NCI-H524 (cell line): ENCODE measurements around the gene MAST3.

Source experiments
- DNase-seq, 2 experiments: peaks; one replicate each; lab custom pipeline; 2025; lab: John Stamatoyannopoulos, UW

Gene MAST3

DNA sequence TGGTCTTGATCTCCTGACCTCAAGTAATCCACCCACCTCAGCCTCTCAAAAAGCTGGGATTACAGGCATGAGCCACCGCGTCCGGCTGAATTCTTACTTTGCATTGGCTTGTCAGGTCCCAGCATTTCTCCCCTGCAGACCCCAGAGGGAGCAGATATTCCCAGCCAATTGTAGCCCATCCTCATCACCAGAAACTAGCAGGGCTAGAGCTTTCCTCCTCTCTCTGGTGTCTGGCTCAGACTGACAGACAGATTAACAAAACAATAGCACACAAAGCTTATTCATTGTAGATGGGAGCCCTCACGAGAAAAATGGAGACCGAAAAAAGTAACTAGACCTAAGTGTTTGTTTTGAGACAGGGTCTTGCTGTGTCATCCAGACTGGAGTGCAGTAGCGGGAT is 88.0 kb downstream of the MAST3 start:
- DNase-seq: no peak

GRCh38 chr19:18190278-18190677 is 92.7 kb downstream of the MAST3 start:
- no peak for DNase-seq

GRCh38 chr19:18191640-18192062 is 94.1 kb downstream of the MAST3 start:
- DNase-seq: no peak

DNA sequence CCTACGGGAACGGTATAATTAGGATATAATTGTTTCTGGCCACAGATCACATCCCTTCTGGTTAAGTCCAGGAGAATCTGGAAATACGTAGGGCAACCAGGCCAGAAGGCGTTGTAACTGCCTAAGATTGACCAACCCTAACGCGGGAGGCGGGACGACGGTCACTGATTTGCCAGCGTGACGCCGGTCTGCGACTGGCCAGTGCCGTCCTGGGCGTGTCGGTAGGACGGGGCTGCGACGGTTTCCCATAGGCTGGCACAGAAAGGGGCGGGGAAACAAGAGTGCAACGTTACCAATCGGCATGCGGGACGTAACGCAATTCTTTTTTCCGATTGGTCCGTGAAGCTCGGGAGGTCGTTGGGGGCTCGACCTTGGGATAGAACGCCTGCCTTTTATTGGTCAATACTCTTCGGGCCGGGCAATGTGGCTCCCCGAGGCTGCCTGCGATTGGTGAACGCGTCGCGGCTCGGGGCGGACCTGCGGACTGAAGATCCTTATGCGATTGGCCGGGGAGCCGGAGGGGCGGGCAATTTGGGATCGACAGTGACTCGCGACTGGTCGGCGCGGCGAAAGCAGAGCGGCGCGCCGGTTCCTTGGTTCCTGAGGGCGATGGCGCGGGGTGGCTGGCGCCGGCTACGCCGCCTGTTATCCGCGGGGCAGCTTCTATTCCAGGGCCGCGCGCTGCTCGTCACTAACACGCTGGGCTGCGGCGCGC is 95.3 kb downstream of the MAST3 start, which contains the start of gene MPV17L2:
Gene MPV17L2 (plus strand): TSS at position 546 of the 715 bp plus-strand sequence. CDS start 64 bp downstream, at position 610.
- peak; percentile 100 for DNase-seq

- no peak for DNase-seq
These were observed 96.0 kb downstream of the MAST3 start for GRCh38 chr19:18193388-18194180.

GRCh38 chr19:18194181-18194530 is 96.6 kb downstream of the MAST3 start:
- no peak for DNase-seq

DNA sequence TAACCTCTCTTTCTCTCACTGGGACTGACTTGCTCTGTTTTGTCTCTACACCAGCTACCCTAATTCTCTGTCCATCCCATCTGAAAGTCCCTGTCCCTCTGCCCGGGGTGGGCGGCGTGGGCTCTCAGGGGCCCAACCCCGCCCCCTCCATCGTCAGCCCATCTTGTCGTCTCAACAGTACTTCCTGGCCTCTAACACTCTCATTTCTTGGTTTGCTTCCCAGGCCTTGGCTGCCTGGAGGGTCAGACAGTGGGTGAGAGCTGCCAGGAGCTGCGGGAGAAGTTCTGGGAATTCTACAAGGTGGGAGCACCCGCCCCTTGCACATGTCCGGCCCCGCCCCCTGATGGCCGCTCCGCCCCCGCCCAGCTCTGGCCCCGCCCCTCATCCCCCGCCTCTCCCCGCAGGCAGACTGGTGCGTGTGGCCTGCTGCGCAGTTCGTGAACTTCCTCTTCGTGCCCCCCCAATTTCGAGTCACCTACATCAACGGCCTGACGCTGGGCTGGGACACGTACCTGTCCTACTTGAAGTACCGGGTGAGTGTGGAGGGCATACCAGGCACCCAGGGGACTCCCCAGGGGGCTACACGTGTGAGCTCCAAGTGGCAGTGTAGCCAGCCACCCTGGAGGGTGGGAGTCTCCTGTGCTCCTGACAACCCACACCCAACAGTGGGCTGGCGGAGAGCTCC is 97.1 kb downstream of the MAST3 start:
- DNase-seq: no peak

DNA sequence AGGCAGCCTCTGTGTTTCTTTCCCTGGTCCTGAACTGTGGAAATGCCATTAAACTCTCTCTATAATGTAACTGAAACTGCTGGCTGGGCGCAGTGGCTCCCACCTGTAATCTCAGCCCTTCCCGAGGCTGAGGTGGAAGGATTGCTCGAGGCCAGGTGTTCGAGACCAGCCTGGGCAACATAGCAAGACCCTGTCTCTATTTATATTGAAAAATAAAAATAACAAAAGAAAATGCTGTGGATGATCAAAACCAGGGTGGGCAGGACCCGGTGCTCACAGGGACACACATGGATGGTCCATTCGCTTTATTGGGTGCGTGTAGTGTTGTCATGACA is 98.9 kb downstream of the MAST3 start:
- DNase-seq: no peak

DNA sequence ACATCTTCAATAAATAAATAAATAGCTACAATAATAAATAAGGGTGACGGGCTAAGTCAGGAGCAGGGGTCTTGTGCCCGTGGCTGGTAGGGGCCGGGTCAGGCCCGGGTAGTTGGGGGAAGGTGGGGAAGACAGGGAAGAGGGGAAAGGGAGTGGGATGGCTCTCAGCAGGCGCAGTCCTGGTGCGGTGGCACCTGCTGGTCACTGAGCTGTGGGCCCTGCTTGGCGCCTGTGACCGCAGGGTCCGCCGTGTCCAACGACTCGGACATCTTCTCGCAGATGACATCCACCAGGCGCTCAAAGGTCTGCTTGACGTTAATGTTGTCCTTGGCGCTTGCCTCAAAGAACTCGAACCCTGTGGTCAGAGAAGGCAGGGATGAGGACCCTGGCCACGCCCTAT is 99.7 kb downstream of the MAST3 start:
- no peak for DNase-seq

GRCh38 chr19:18197941-18198340 is 100.4 kb downstream of the MAST3 start:
- DNase-seq: no peak

DNA sequence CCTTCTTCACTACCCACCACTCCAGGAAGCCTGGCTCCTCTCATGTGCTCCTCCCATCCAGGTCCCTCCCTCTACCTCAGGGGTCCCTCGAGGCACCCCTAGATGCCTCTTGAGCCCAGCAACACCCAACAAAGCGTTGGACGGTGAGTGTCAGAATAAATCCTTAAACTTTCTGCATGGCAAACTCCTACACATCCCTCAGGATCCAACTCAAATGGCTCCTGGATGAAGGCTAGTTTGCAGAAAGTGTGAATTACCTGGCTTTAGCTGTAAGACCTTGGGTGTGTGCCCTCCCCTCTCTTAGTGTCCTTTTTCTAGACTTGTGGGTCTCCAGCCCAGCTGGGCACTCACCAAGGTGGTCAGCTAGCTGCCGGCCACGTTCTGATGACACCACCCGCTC is 100.8 kb downstream of the MAST3 start:
- DNase-seq: no peak
